IPS-20b (cell line): Measurements from ENCODE around the gene EEF1AKMT1.

Source experiments
- H3K27ac ChIP-seq: one replicate; pipeline ENCODE4 v1.5.1; 2013; ENCODE audit warnings: low read length
- H3K27me3 ChIP-seq: 2 replicates; pipeline ENCODE4 v1.6.1; 2013; ENCODE audit warnings: mild to moderate bottlenecking, low read length, inconsistent platforms; ENCODE audit not compliant: insufficient read depth
- H3K36me3 ChIP-seq: 2 replicates; pipeline ENCODE4 v1.6.1; 2013; ENCODE audit warnings: low read depth, mild to moderate bottlenecking, inconsistent platforms, low read length, moderate library complexity; ENCODE audit not compliant: insufficient read depth
- H3K4me1 ChIP-seq: 2 replicates; pipeline ENCODE4 v1.6.1; 2013; ENCODE audit warnings: mild to moderate bottlenecking, control low read depth, inconsistent platforms, low read length, moderate library complexity; ENCODE audit not compliant: insufficient read depth
- H3K4me3 ChIP-seq: 2 replicates; pipeline ENCODE4 v1.5.1; 2013; ENCODE audit warnings: mild to moderate bottlenecking, low read length, inconsistent platforms
- H3K9ac ChIP-seq: 2 replicates; pipeline ENCODE4 v1.6.1; 2013; ENCODE audit warnings: low read depth, mild to moderate bottlenecking, inconsistent platforms, low read length, moderate library complexity
- H3K9me3 ChIP-seq: 2 replicates; pipeline ENCODE4 v1.6.1; 2013; ENCODE audit warnings: mild to moderate bottlenecking, low read depth, low read length, inconsistent platforms; ENCODE audit not compliant: insufficient read depth

Gene EEF1AKMT1

GRCh38 chr13:20773194-20774080, at the start of gene EEF1AKMT1:
Gene EEF1AKMT1 (minus strand): TSS chr13:20773961. CDS start chr13:20757598, 16,363 bp downstream.
- peak within 1 kb of the TSS; percentile 85 for H3K27ac ChIP-seq
- H3K36me3 ChIP-seq: no peaks in the 10 kb centered on the region
- no peaks in the 10 kb centered on the region for H3K27me3 ChIP-seq
- peak within 1 kb of the TSS; percentile 88 for H3K4me3 ChIP-seq
- H3K4me1 ChIP-seq: 0 out of 2 replicates have a peak, but pooled peaks cover 6% of the 10 kb centered on the region
- peak within 1 kb of the TSS; percentile 95 for H3K9ac ChIP-seq
- no peaks in the 10 kb centered on the region; the same call in 1 of the 2 replicates for H3K9me3 ChIP-seq

GRCh38 chr13:20823071-20823470, 49.3 kb upstream of the EEF1AKMT1 start:
- Histone ChIP-seq H3K27ac (no peak overlapping the region), H3K4me1 (peaks cover 9% of the 10 kb centered on the region), H3K27me3 (no peaks in the 10 kb centered on the region), H3K9me3 (no peaks in the 10 kb centered on the region), H3K4me3 (no peak overlapping the region), H3K9ac (no peak overlapping the region), H3K36me3 (peaks cover 25% of the 10 kb centered on the region; the same call in 1 of the 2 replicates)

GRCh38 chr13:20822406-20822805, 48.6 kb upstream of the EEF1AKMT1 start:
- Histone ChIP-seq H3K9ac (no peak overlapping the region), H3K9me3 (no peaks in the 10 kb centered on the region), H3K27ac (no peak overlapping the region), H3K4me3 (no peak overlapping the region), H3K4me1 (peaks cover 9% of the 10 kb centered on the region), H3K27me3 (no peaks in the 10 kb centered on the region), H3K36me3 (peaks cover 28% of the 10 kb centered on the region; the same call in 1 of the 2 replicates)

- peaks cover 22% of the 10 kb centered on the region for H3K36me3 ChIP-seq
These were observed 46.0 kb upstream of the EEF1AKMT1 start for GRCh38 chr13:20819715-20820114.

GRCh38 chr13:20815464-20815863, 41.7 kb upstream of the EEF1AKMT1 start:
- no peak overlapping the region for H3K4me3 ChIP-seq
- peaks cover 9% of the 10 kb centered on the region; the same call in 1 of the 2 replicates for H3K36me3 ChIP-seq
- H3K9me3 ChIP-seq: no peaks in the 10 kb centered on the region
- no peaks in the 10 kb centered on the region for H3K4me1 ChIP-seq
- H3K9ac ChIP-seq: no peak overlapping the region
- no peak overlapping the region for H3K27ac ChIP-seq
- H3K27me3 ChIP-seq: no peaks in the 10 kb centered on the region

More at GRCh38 chr13:20819715-20820114, 46.0 kb upstream of the EEF1AKMT1 start:
- H3K27ac ChIP-seq: no peak overlapping the region
- no peaks in the 10 kb centered on the region for H3K9me3 ChIP-seq
- H3K4me1 ChIP-seq: peaks cover 1% of the 10 kb centered on the region
- H3K4me3 ChIP-seq: no peak overlapping the region
- no peaks in the 10 kb centered on the region for H3K27me3 ChIP-seq
- no peak overlapping the region for H3K9ac ChIP-seq

GRCh38 chr13:20814224-20814910, 40.6 kb upstream of the EEF1AKMT1 start:
- no peak overlapping the region for H3K9ac ChIP-seq
- no peaks in the 10 kb centered on the region for H3K27me3 ChIP-seq
- H3K4me3 ChIP-seq: no peak overlapping the region
- H3K4me1 ChIP-seq: no peaks in the 10 kb centered on the region
- no peak overlapping the region for H3K27ac ChIP-seq
- peaks cover 14% of the 10 kb centered on the region for H3K36me3 ChIP-seq
- no peaks in the 10 kb centered on the region for H3K9me3 ChIP-seq

GRCh38 chr13:20812890-20813289, 39.1 kb upstream of the EEF1AKMT1 start:
- Histone ChIP-seq H3K4me3 (no peak overlapping the region), H3K9ac (no peak overlapping the region), H3K27me3 (no peaks in the 10 kb centered on the region), H3K27ac (no peak overlapping the region), H3K4me1 (no peaks in the 10 kb centered on the region), H3K36me3 (peaks cover 26% of the 10 kb centered on the region), H3K9me3 (no peaks in the 10 kb centered on the region)

GRCh38 chr13:20810808-20811207, 37.0 kb upstream of the EEF1AKMT1 start:
- no peaks in the 10 kb centered on the region for H3K9me3 ChIP-seq
- H3K27ac ChIP-seq: no peak overlapping the region
- peaks cover 44% of the 10 kb centered on the region for H3K36me3 ChIP-seq
- H3K4me3 ChIP-seq: no peak overlapping the region
- no peaks in the 10 kb centered on the region for H3K4me1 ChIP-seq
- no peaks in the 10 kb centered on the region for H3K27me3 ChIP-seq
- H3K9ac ChIP-seq: no peak overlapping the region

GRCh38 chr13:20808874-20809273, 35.1 kb upstream of the EEF1AKMT1 start:
- Histone ChIP-seq H3K27me3 (no peaks in the 10 kb centered on the region), H3K36me3 (peaks cover 50% of the 10 kb centered on the region), H3K27ac (no peak overlapping the region), H3K4me1 (no peaks in the 10 kb centered on the region), H3K9ac (no peak overlapping the region), H3K9me3 (no peaks in the 10 kb centered on the region), H3K4me3 (no peak overlapping the region)

- H3K4me1 ChIP-seq: no peaks in the 10 kb centered on the region
- H3K9me3 ChIP-seq: no peaks in the 10 kb centered on the region
- peaks cover 73% of the 10 kb centered on the region for H3K36me3 ChIP-seq
- no peak overlapping the region for H3K4me3 ChIP-seq
- H3K27ac ChIP-seq: no peak overlapping the region
- H3K9ac ChIP-seq: no peak overlapping the region
- no peaks in the 10 kb centered on the region for H3K27me3 ChIP-seq
These were observed 29.6 kb upstream of the EEF1AKMT1 start for GRCh38 chr13:20803180-20803965.

GRCh38 chr13:20801707-20802106, 27.9 kb upstream of the EEF1AKMT1 start:
- no peaks in the 10 kb centered on the region for H3K4me1 ChIP-seq
- H3K36me3 ChIP-seq: peaks cover 73% of the 10 kb centered on the region
- no peaks in the 10 kb centered on the region for H3K27me3 ChIP-seq
- no peak overlapping the region for H3K4me3 ChIP-seq
- no peaks in the 10 kb centered on the region for H3K9me3 ChIP-seq
- no peak overlapping the region for H3K9ac ChIP-seq
- no peak overlapping the region for H3K27ac ChIP-seq
